K562 (cell line): ENCODE results near the gene DAZAP1.

ENCODE experiments used
- FOXA3 ChIP-seq, 2 experiments: fragments of 450-650 bp in 1 of 2; sonication (generic) in 1 of 2; formaldehyde crosslinking; IDR thresholded peaks in 1 of 2; conservative IDR thresholded peaks in 1 of 2; 2 replicates each; pipeline versions ENCODE4 v1.4.0 to v1.8.0; 2020 to 2022; ENCODE audit warnings: mild to moderate bottlenecking in 2 of 2, missing genetic modification reagents in 1 of 2
- MEF2D ChIP-seq: conservative IDR thresholded peaks from 2 replicates; pipeline ENCODE4 v1.6.1; 2016; ENCODE audit warnings: low read depth, missing genetic modification characterization, missing compliant biosample characterization
- NCOR1 ChIP-seq: fragments of 450-650 bp; IDR thresholded peaks from 2 replicates; pipeline ENCODE4 v1.6.1; 2016; ENCODE audit warnings: mild to moderate bottlenecking, moderate library complexity
- NR4A1 ChIP-seq, 2 experiments: fragments of 250-450 bp in 1 of 2; fragments of 450-650 bp in 1 of 2; sonication (Bioruptor Pico) in 1 of 2; IDR thresholded peaks; 2 replicates each; pipeline versions ENCODE4 v1.4.0 to v1.6.1; 2016 to 2020; ENCODE audit warnings: mild to moderate bottlenecking in 2 of 2, missing compliant biosample characterization in 1 of 2, missing genetic modification characterization in 1 of 2, moderate library complexity in 1 of 2
- PML ChIP-seq: IDR thresholded peaks from 2 replicates; pipeline ENCODE4 v1.6.1; 2012; ENCODE audit warnings: low read length, inconsistent platforms
- STAG1 ChIP-seq: sonication (generic); formaldehyde crosslinking; IDR thresholded peaks from 2 replicates; pipeline ENCODE4 v1.5.0; 2020; ENCODE audit warnings: missing genetic modification reagents, borderline replicate concordance
- TEAD4 ChIP-seq, 2 experiments: sonication (generic) in 1 of 2; formaldehyde crosslinking in 1 of 2; IDR thresholded peaks; 2 replicates each; pipeline versions ENCODE4 v1.6.1 to v1.8.0; 2012 to 2022; ENCODE audit warnings: borderline replicate concordance in 1 of 2, inconsistent platforms in 1 of 2, low read length in 1 of 2, mild to moderate bottlenecking in 1 of 2, missing genetic modification reagents in 1 of 2
- U2AF2 ChIP-seq: fragments of 200-400 bp; formaldehyde crosslinking; optimal IDR thresholded peaks from 2 replicates; pipeline ENCODE3; 2017; ENCODE audit warnings: low read depth, mild to moderate bottlenecking, low read length
- ZKSCAN3 ChIP-seq: fragments of 250-450 bp; sonication (Bioruptor Pico); IDR thresholded peaks from 2 replicates; pipeline ENCODE4 v1.4.0; 2020
- TF ChIP-seq, protein P1 (sequence below): IDR thresholded peaks from 2 replicates; pipeline ENCODE4 v1.6.1; 2011; ENCODE audit warnings: borderline replicate concordance, low read depth, mild to moderate bottlenecking, moderate library complexity, low read length; ENCODE audit not compliant: insufficient read depth, poor library complexity, severe bottlenecking
- TF ChIP-seq, protein P2 (sequence below), 3 experiments: IDR thresholded peaks in 2 of 3; conservative IDR thresholded peaks in 1 of 3; 2 replicates each; pipeline ENCODE4 v1.5.1; 2011 to 2012; ENCODE audit warnings: low read length in 3 of 3, mild to moderate bottlenecking in 3 of 3, control low read depth in 2 of 3, improper control_type of control experiment in 1 of 3, inconsistent platforms in 1 of 3, low read depth in 1 of 3, mixed read lengths in 1 of 3, moderate library complexity in 1 of 3; ENCODE audit not compliant: insufficient read depth in 2 of 3
- TF ChIP-seq, protein P3 (sequence below): sonication (generic); formaldehyde crosslinking; IDR thresholded peaks from 2 replicates; pipeline ENCODE4 v1.9.0; 2022; ENCODE audit warnings: mild to moderate bottlenecking, missing genetic modification reagents

DNA sequence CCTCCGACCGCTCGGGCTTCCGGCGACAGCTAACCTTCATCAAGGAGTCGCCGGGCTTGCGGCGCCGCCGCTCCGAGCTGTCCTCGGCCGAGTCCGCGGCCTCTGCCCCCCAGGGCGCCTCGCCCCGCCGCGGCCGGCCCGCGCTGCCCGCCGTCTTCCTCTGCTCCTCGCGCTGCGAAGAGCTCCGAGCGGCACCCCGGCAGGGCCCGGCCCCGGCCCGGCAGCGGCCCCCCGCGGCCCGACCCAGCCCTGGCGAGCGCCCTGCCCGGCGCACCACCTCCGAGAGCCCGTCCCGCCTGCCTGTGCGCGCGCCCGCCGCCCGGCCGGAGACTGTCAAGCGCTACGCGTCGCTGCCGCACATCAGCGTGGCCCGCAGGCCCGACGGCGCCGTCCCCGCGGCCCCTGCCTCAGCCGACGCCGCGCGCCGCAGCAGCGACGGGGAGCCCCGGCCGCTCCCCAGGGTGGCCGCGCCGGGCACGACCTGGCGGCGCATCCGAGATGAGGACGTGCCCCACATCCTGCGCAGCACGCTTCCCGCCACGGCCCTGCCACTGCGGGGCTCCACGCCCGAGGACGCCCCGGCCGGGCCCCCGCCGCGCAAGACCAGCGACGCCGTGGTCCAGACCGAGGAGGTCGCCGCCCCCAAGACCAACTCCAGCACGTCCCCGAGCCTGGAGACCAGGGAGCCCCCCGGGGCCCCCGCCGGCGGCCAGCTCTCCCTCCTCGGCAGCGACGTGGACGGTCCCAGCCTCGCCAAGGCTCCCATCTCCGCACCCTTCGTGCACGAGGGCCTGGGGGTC is 62.1 kb downstream of the DAZAP1 start:
- TF ChIP-seq TEAD4 (IDR thresholded peaks at IDR 0.05; ENCODE audit: low read length) (no peak), TEAD4 (CRISPR knock-in tag; IDR thresholded peaks at IDR 0.05; ENCODE audit: borderline replicate concordance) (no peak), U2AF2 (no peak), STAG1 (no peak), PML (no peak), ZKSCAN3 (CRISPR knock-in tag) (no peak), FOXA3 (CRISPR knock-in tag; conservative IDR thresholded peaks at IDR 0.05 in 1 of 2, IDR thresholded peaks at IDR 0.05 in 1 of 2) (no peak), NR4A1 (CRISPR knock-in tag; IDR thresholded peaks at IDR 0.05) (no peak), NR4A1 (tag; IDR thresholded peaks at IDR 0.05) (no peak), MEF2D (tag) (no peak), NCOR1 (no peak)
- TF ChIP-seq, protein P1, sequence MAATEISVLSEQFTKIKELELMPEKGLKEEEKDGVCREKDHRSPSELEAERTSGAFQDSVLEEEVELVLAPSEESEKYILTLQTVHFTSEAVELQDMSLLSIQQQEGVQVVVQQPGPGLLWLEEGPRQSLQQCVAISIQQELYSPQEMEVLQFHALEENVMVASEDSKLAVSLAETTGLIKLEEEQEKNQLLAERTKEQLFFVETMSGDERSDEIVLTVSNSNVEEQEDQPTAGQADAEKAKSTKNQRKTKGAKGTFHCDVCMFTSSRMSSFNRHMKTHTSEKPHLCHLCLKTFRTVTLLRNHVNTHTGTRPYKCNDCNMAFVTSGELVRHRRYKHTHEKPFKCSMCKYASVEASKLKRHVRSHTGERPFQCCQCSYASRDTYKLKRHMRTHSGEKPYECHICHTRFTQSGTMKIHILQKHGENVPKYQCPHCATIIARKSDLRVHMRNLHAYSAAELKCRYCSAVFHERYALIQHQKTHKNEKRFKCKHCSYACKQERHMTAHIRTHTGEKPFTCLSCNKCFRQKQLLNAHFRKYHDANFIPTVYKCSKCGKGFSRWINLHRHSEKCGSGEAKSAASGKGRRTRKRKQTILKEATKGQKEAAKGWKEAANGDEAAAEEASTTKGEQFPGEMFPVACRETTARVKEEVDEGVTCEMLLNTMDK = no peak
- TF ChIP-seq, protein P2, sequence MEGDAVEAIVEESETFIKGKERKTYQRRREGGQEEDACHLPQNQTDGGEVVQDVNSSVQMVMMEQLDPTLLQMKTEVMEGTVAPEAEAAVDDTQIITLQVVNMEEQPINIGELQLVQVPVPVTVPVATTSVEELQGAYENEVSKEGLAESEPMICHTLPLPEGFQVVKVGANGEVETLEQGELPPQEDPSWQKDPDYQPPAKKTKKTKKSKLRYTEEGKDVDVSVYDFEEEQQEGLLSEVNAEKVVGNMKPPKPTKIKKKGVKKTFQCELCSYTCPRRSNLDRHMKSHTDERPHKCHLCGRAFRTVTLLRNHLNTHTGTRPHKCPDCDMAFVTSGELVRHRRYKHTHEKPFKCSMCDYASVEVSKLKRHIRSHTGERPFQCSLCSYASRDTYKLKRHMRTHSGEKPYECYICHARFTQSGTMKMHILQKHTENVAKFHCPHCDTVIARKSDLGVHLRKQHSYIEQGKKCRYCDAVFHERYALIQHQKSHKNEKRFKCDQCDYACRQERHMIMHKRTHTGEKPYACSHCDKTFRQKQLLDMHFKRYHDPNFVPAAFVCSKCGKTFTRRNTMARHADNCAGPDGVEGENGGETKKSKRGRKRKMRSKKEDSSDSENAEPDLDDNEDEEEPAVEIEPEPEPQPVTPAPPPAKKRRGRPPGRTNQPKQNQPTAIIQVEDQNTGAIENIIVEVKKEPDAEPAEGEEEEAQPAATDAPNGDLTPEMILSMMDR (IDR thresholded peaks at IDR 0.05 in 2 of 3, conservative IDR thresholded peaks at IDR 0.05 in 1 of 3; ENCODE audit: insufficient read depth in 2 of 3, low read depth in 1 of 3, low read length in 3 of 3) = no peak
- TF ChIP-seq, protein P3, sequence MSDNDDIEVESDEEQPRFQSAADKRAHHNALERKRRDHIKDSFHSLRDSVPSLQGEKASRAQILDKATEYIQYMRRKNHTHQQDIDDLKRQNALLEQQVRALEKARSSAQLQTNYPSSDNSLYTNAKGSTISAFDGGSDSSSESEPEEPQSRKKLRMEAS (CRISPR knock-in tag) = no peak
